Glutamatergic neuron (in vitro differentiated cells): ENCODE measurements around the gene ANKRD12. TPM values are rescaled to one million over a fixed set of nuclear protein-coding genes. Genes with fewer than 3 reads are reported as not detected.

Source experiments
- DNase-seq: peaks from one replicate; pipeline ENCODE4 v3.0.0; 2022
- H3K27ac Mint-ChIP-seq: one replicate; pipeline ENCODE4 v1.8.0; 2020; ENCODE audit warnings: mild to moderate bottlenecking, mixed read lengths, inconsistent platforms; ENCODE audit not compliant: unreplicated experiment
- H3K27me3 Mint-ChIP-seq: one replicate; pipeline ENCODE4 v1.8.0; 2020; ENCODE audit warnings: mild to moderate bottlenecking, moderate library complexity, mixed read lengths, inconsistent platforms; ENCODE audit not compliant: unreplicated experiment
- H3K36me3 Mint-ChIP-seq: one replicate; pipeline ENCODE4 v1.8.0; 2020; ENCODE audit warnings: mild to moderate bottlenecking, mixed read lengths, inconsistent platforms; ENCODE audit not compliant: unreplicated experiment
- H3K4me1 Mint-ChIP-seq: one replicate; pipeline ENCODE4 v1.8.0; 2020; ENCODE audit warnings: mild to moderate bottlenecking, low read depth, mixed read lengths, inconsistent platforms; ENCODE audit not compliant: unreplicated experiment
- H3K4me3 Mint-ChIP-seq: one replicate; pipeline ENCODE4 v1.8.0; 2020; ENCODE audit warnings: mild to moderate bottlenecking, mixed read lengths, inconsistent platforms; ENCODE audit not compliant: unreplicated experiment
- H3K9me3 Mint-ChIP-seq: one replicate; pipeline ENCODE4 v1.8.0; 2020; ENCODE audit warnings: mild to moderate bottlenecking, moderate library complexity, mixed read lengths, inconsistent platforms; ENCODE audit not compliant: unreplicated experiment
- CTCF ChIP-seq: fragments of 200-600 bp; sonication (generic); IDR thresholded peaks from one replicate; pipeline ENCODE4 v1.5.0; 2021; ENCODE audit not compliant: partially characterized antibody, unreplicated experiment
- total RNA-seq: library from RNA; stranded (reverse); fragmentation: NEBNext Ultra II Directional; extraction: Animal tissue kit (Norgen Biotek cat#: 25700); gene quantifications from one replicate; pipeline ENCODE4 v1.2.1, GENCODE V29; 2021; ENCODE audit not compliant: unreplicated experiment

ANKRD12 gene
- total RNA-seq, 1 donor from 2014 or later: 41.6 TPM

GRCh38 chr18:9106094-9106493 is 30.5 kb upstream of the ANKRD12 start:
- Mint-ChIP-seq H3K4me3 (peak overlapping the region; percentile 96), H3K36me3 (no peaks in the 10 kb centered on the region), H3K27me3 (peaks cover 4% of the 10 kb centered on the region), H3K4me1 (peaks cover 46% of the 10 kb centered on the region), H3K9me3 (peaks cover 4% of the 10 kb centered on the region), H3K27ac (peak overlapping the region; percentile 34)
- no peak for DNase-seq
- TF ChIP-seq CTCF: no peak

- Mint-ChIP-seq H3K9me3 (peaks cover 4% of the 10 kb centered on the region), H3K27me3 (peaks cover 4% of the 10 kb centered on the region), H3K4me1 (peaks cover 44% of the 10 kb centered on the region), H3K36me3 (no peaks in the 10 kb centered on the region), H3K4me3 (peak overlapping the region; percentile 20), H3K27ac (no peak overlapping the region)
- no peak for TF ChIP-seq CTCF
- no peak for DNase-seq
Measured at GRCh38 chr18:9106800-9107584, 29.6 kb upstream of the ANKRD12 start.

- H3K27me3 Mint-ChIP-seq: no peaks in the 10 kb centered on the region
- TF ChIP-seq CTCF: no peak
- peak overlapping the region; percentile 6 for H3K27ac Mint-ChIP-seq
- no peak overlapping the region for H3K4me3 Mint-ChIP-seq
- no peak for DNase-seq
- H3K4me1 Mint-ChIP-seq: peaks cover 48% of the 10 kb centered on the region
- no peaks in the 10 kb centered on the region for H3K9me3 Mint-ChIP-seq
- no peaks in the 10 kb centered on the region for H3K36me3 Mint-ChIP-seq
Measured at GRCh38 chr18:9108911-9109310, 27.7 kb upstream of the ANKRD12 start.

- DNase-seq: no peak
- no peaks in the 10 kb centered on the region for H3K36me3 Mint-ChIP-seq
- H3K27me3 Mint-ChIP-seq: no peaks in the 10 kb centered on the region
- H3K9me3 Mint-ChIP-seq: no peaks in the 10 kb centered on the region
- no peak for TF ChIP-seq CTCF
- H3K27ac Mint-ChIP-seq: no peak overlapping the region
- peaks cover 42% of the 10 kb centered on the region for H3K4me1 Mint-ChIP-seq
- H3K4me3 Mint-ChIP-seq: no peak overlapping the region
Measured at GRCh38 chr18:9109523-9109922, 27.1 kb upstream of the ANKRD12 start.

GRCh38 chr18:9113468-9114149 is 23.0 kb upstream of the ANKRD12 start:
- Mint-ChIP-seq H3K27ac (peak overlapping the region; percentile 87), H3K27me3 (no peaks in the 10 kb centered on the region), H3K9me3 (no peaks in the 10 kb centered on the region), H3K36me3 (no peaks in the 10 kb centered on the region), H3K4me1 (peaks cover 16% of the 10 kb centered on the region), H3K4me3 (peak overlapping the region; percentile 67)
- no peak for TF ChIP-seq CTCF
- no peak for DNase-seq
